T-helper 2 cell treated with Interferon-gamma antibody and Interleukin-4, amounts not matched to agents 5 μg/mL and 100 μg/mL, for 36 hours (primary cell): ENCODE data around the gene SCN4A.

Experiments used
- DNase-seq: peaks from one replicate; pipeline ENCODE4 v3.0.0; 2021; ENCODE audit warnings: low spot score
- H3K27ac Mint-ChIP-seq: one replicate; pipeline ENCODE4 v1.8.0; 2021; ENCODE audit warnings: mild to moderate bottlenecking, mixed read lengths
- H3K27me3 Mint-ChIP-seq: one replicate; pipeline ENCODE4 v1.8.0; 2021; ENCODE audit warnings: low read depth, mixed read lengths
- H3K36me3 Mint-ChIP-seq: one replicate; pipeline ENCODE4 v1.8.0; 2021; ENCODE audit warnings: low read depth, mixed read lengths
- H3K4me1 Mint-ChIP-seq: one replicate; pipeline ENCODE4 v1.8.0; 2021; ENCODE audit warnings: low read depth, mixed read lengths
- H3K4me3 Mint-ChIP-seq: one replicate; pipeline ENCODE4 v1.8.0; 2022; ENCODE audit warnings: mild to moderate bottlenecking, moderate library complexity, mixed read lengths
- H3K9me3 Mint-ChIP-seq: one replicate; pipeline ENCODE4 v1.8.0; 2021; ENCODE audit warnings: mixed read lengths

SCN4A gene

GRCh38 chr17:63997341-63998048 is 24.8 kb upstream of the SCN4A start:
- no peaks in the 10 kb centered on the region for H3K36me3 Mint-ChIP-seq
- no peak overlapping the region for H3K27ac Mint-ChIP-seq
- no peak for DNase-seq
- H3K4me1 Mint-ChIP-seq = peaks cover 35% of the 10 kb centered on the region
- peaks cover 32% of the 10 kb centered on the region for H3K27me3 Mint-ChIP-seq
- no peaks in the 10 kb centered on the region for H3K9me3 Mint-ChIP-seq
- H3K4me3 Mint-ChIP-seq = peak overlapping the region; percentile 88

- no peaks in the 10 kb centered on the region for H3K36me3 Mint-ChIP-seq
- no peak overlapping the region for H3K4me3 Mint-ChIP-seq
- H3K4me1 Mint-ChIP-seq = peaks cover 42% of the 10 kb centered on the region
Measured at GRCh38 chr17:63996430-63997182, 23.9 kb upstream of the SCN4A start.

GRCh38 chr17:63995626-63996025 is 22.9 kb upstream of the SCN4A start:
- H3K4me3 Mint-ChIP-seq = no peak overlapping the region
- H3K4me1 Mint-ChIP-seq = peaks cover 46% of the 10 kb centered on the region
- no peaks in the 10 kb centered on the region for H3K9me3 Mint-ChIP-seq
- H3K36me3 Mint-ChIP-seq = no peaks in the 10 kb centered on the region
- no peak overlapping the region for H3K27ac Mint-ChIP-seq
- no peak for DNase-seq
- peaks cover 43% of the 10 kb centered on the region for H3K27me3 Mint-ChIP-seq

More at GRCh38 chr17:63996430-63997182, 23.9 kb upstream of the SCN4A start:
- H3K9me3 Mint-ChIP-seq = no peaks in the 10 kb centered on the region
- DNase-seq = no peak
- H3K27me3 Mint-ChIP-seq = peaks cover 40% of the 10 kb centered on the region
- H3K27ac Mint-ChIP-seq = no peak overlapping the region

GRCh38 chr17:63993368-63993985 is 20.8 kb upstream of the SCN4A start:
- DNase-seq = no peak
- H3K4me1 Mint-ChIP-seq = peaks cover 39% of the 10 kb centered on the region
- H3K27me3 Mint-ChIP-seq = peaks cover 43% of the 10 kb centered on the region
- no peaks in the 10 kb centered on the region for H3K36me3 Mint-ChIP-seq
- no peaks in the 10 kb centered on the region for H3K9me3 Mint-ChIP-seq
- H3K4me3 Mint-ChIP-seq = peak overlapping the region; percentile 41
- H3K27ac Mint-ChIP-seq = peak overlapping the region; percentile 27

- H3K27me3 Mint-ChIP-seq = peaks cover 35% of the 10 kb centered on the region
- DNase-seq = no peak
- no peaks in the 10 kb centered on the region for H3K36me3 Mint-ChIP-seq
- H3K4me3 Mint-ChIP-seq = no peak overlapping the region
- no peaks in the 10 kb centered on the region for H3K9me3 Mint-ChIP-seq
- H3K27ac Mint-ChIP-seq = no peak overlapping the region
- peaks cover 28% of the 10 kb centered on the region for H3K4me1 Mint-ChIP-seq
Measured at GRCh38 chr17:63991611-63992010, 18.9 kb upstream of the SCN4A start.

- H3K4me3 Mint-ChIP-seq = no peak overlapping the region
- H3K27ac Mint-ChIP-seq = peak overlapping the region; percentile 46
- DNase-seq = no peak
- H3K36me3 Mint-ChIP-seq = no peaks in the 10 kb centered on the region
- no peaks in the 10 kb centered on the region for H3K9me3 Mint-ChIP-seq
- H3K4me1 Mint-ChIP-seq = peaks cover 38% of the 10 kb centered on the region
- H3K27me3 Mint-ChIP-seq = peaks cover 23% of the 10 kb centered on the region
Measured at GRCh38 chr17:63989622-63990345, 17.1 kb upstream of the SCN4A start.

GRCh38 chr17:63988741-63989621 is 16.3 kb upstream of the SCN4A start:
- H3K4me1 Mint-ChIP-seq = peaks cover 36% of the 10 kb centered on the region
- H3K4me3 Mint-ChIP-seq = no peak overlapping the region
- DNase-seq = no peak
- peaks cover 22% of the 10 kb centered on the region for H3K27me3 Mint-ChIP-seq
- no peak overlapping the region for H3K27ac Mint-ChIP-seq
- no peaks in the 10 kb centered on the region for H3K36me3 Mint-ChIP-seq
- no peaks in the 10 kb centered on the region for H3K9me3 Mint-ChIP-seq

- H3K27me3 Mint-ChIP-seq = peaks cover 15% of the 10 kb centered on the region
- H3K4me1 Mint-ChIP-seq = peaks cover 30% of the 10 kb centered on the region
- H3K36me3 Mint-ChIP-seq = no peaks in the 10 kb centered on the region
- no peak overlapping the region for H3K4me3 Mint-ChIP-seq
- no peak for DNase-seq
- no peaks in the 10 kb centered on the region for H3K9me3 Mint-ChIP-seq
- H3K27ac Mint-ChIP-seq = no peak overlapping the region
Measured at GRCh38 chr17:63988127-63988478, 15.4 kb upstream of the SCN4A start.

GRCh38 chr17:63987221-63988126 is 14.8 kb upstream of the SCN4A start:
- Mint-ChIP-seq H3K36me3 (no peaks in the 10 kb centered on the region), H3K9me3 (peaks cover 5% of the 10 kb centered on the region), H3K27me3 (peaks cover 11% of the 10 kb centered on the region), H3K4me1 (peaks cover 26% of the 10 kb centered on the region), H3K27ac (no peak overlapping the region), H3K4me3 (no peak overlapping the region)
- no peak for DNase-seq

GRCh38 chr17:63986821-63987220 is 14.1 kb upstream of the SCN4A start:
- no peak overlapping the region for H3K27ac Mint-ChIP-seq
- H3K4me1 Mint-ChIP-seq = peaks cover 21% of the 10 kb centered on the region
- no peak for DNase-seq

GRCh38 chr17:63985387-63986140 is 12.8 kb upstream of the SCN4A start:
- no peak for DNase-seq
- H3K27me3 Mint-ChIP-seq = no peaks in the 10 kb centered on the region
- H3K9me3 Mint-ChIP-seq = peaks cover 10% of the 10 kb centered on the region

More at GRCh38 chr17:63986821-63987220, 14.1 kb upstream of the SCN4A start:
- no peak overlapping the region for H3K4me3 Mint-ChIP-seq
- H3K9me3 Mint-ChIP-seq = peaks cover 9% of the 10 kb centered on the region
- H3K36me3 Mint-ChIP-seq = no peaks in the 10 kb centered on the region
- H3K27me3 Mint-ChIP-seq = peaks cover 5% of the 10 kb centered on the region

More at GRCh38 chr17:63985387-63986140, 12.8 kb upstream of the SCN4A start:
- peaks cover 16% of the 10 kb centered on the region for H3K4me1 Mint-ChIP-seq
- H3K27ac Mint-ChIP-seq = peak overlapping the region; percentile 72
- peaks cover 1% of the 10 kb centered on the region for H3K36me3 Mint-ChIP-seq
- H3K4me3 Mint-ChIP-seq = no peak overlapping the region
